Endothelial cell of umbilical vein (primary cell): Measurements from ENCODE around the gene LDAF1.

Experiments
- CTCF ChIP-seq, 2 donors: IDR thresholded peaks; 1 replicate in 1 of 2; 2 replicates in 1 of 2; pipeline ENCODE4 v1.5.1; 2011; ENCODE audit warnings: low read length in 2 of 2, mild to moderate bottlenecking in 2 of 2, moderate library complexity in 2 of 2, control low read depth in 1 of 2, inconsistent platforms in 1 of 2, low read depth in 1 of 2; ENCODE audit not compliant: insufficient read depth in 1 of 2; ENCODE audit errors: extremely low read depth in 1 of 2
- EZH2 ChIP-seq: IDR thresholded peaks from 2 replicates; pipeline ENCODE4 v1.6.1; 2012; ENCODE audit warnings: borderline replicate concordance, low read depth, mild to moderate bottlenecking, moderate library complexity, low read length, inconsistent platforms; ENCODE audit not compliant: severe bottlenecking
- FOS ChIP-seq: IDR thresholded peaks from 2 replicates; pipeline ENCODE4 v1.6.1; 2011; ENCODE audit warnings: mild to moderate bottlenecking, low read length, moderate library complexity, borderline replicate concordance; ENCODE audit not compliant: insufficient read depth
- MYC ChIP-seq: IDR thresholded peaks from one replicate; pipeline ENCODE4 v1.6.1; 2011; ENCODE audit warnings: mild to moderate bottlenecking, low read depth, low read length
- POLR2A ChIP-seq: IDR thresholded peaks from 2 replicates; pipeline ENCODE4 v1.6.1; 2012; ENCODE audit warnings: low read depth, mild to moderate bottlenecking, control low read depth, low read length
- POLR2AphosphoS5 ChIP-seq: IDR thresholded peaks from 2 replicates; pipeline ENCODE4 v1.6.1; 2012; ENCODE audit warnings: low read depth, mild to moderate bottlenecking, control low read depth, low read length, moderate library complexity; ENCODE audit not compliant: insufficient read depth
- TF ChIP-seq, protein P1 (sequence below): IDR thresholded peaks from 2 replicates; pipeline ENCODE4 v1.6.1; 2011; ENCODE audit not compliant: insufficient read depth, insufficient read length

DNA sequence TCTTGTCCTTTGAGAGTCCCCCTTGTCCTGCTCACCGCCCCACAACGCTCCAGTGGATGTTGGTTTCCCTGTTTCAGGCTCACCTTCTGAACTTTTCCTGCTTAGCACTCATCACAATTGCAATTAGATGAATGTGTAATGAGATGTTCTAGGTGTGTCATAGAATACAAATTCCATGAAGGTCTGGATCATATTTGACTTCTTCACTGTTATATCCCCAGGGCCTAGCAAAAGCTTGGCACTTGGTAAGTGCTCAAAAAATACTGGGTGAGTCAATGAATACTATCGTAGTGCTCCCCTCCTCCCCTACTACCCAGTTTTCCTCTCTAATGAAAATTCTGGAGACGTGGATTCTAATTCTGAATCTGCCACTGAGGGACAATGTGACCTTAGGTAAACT lies 40.9 kb upstream of the LDAF1 start:
- no peak for TF ChIP-seq CTCF (IDR thresholded peaks at IDR 0.05; ENCODE audit: extremely low read depth in 1 of 2, insufficient read depth in 1 of 2, low read depth in 1 of 2, low read length in 2 of 2)
- TF ChIP-seq, protein P1, sequence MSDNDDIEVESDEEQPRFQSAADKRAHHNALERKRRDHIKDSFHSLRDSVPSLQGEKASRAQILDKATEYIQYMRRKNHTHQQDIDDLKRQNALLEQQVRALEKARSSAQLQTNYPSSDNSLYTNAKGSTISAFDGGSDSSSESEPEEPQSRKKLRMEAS, result no peak
- no peak for TF ChIP-seq MYC
- no peak for TF ChIP-seq POLR2A
- no peak for TF ChIP-seq FOS
- TF ChIP-seq EZH2, result no peak
- no peak for TF ChIP-seq POLR2AphosphoS5
